H1 (cell line): ENCODE data around the gene PTBP1. TPM values are rescaled to one million over a fixed set of nuclear protein-coding genes. Genes with fewer than 3 reads are reported as not detected.
A peak's percentile ranks its signal among the peaks of the same experiment; 100 is the strongest.

Source experiments
- CTCF ChIA-PET: fragments of 300-600 bp; sonication (Branson Sonifier 250); formaldehyde crosslinking; loops from one replicate; lab custom pipeline; 2021; ENCODE audit not compliant: partially characterized antibody; lab: Charles Lee
- POLR2A ChIA-PET: fragments of 300-600 bp; sonication (Branson Sonifier 250); formaldehyde crosslinking; loops from one replicate; lab custom pipeline; 2021; ENCODE audit warnings: inconsistent platforms; ENCODE audit not compliant: partially characterized antibody; lab: Charles Lee
- DNase-seq, 2 experiments: peaks; one replicate each; pipeline versions ENCODE4 v3.0.0 to v3.0.0-alpha.2; 2010 to 2022; ENCODE audit warnings: low spot score in 2 of 2, low read depth in 1 of 2, mixed read lengths in 1 of 2
- FAIRE-seq: peaks from 2 replicates; lab custom pipeline; 2011; peaks lifted over from hg19 to GRCh38; lab: Jason Lieb, UNC
- H2AFZ ChIP-seq: 2 replicates; pipeline ENCODE4 v1.8.1; 2012; ENCODE audit warnings: low read length, inconsistent platforms
- H2AK5ac ChIP-seq: 2 replicates; pipeline ENCODE4 v1.6.1; 2013; ENCODE audit warnings: low read depth, low read length
- H2BK120ac ChIP-seq: replicated peaks from 2 replicates; pipeline ENCODE3; 2013; ENCODE audit warnings: low read depth, low read length, inconsistent platforms
- H2BK12ac ChIP-seq: 2 replicates; pipeline ENCODE4 v1.6.1; 2013; ENCODE audit warnings: low read depth, low read length
- H2BK15ac ChIP-seq: 2 replicates; pipeline ENCODE4 v1.6.1; 2013; ENCODE audit warnings: low read length
- H2BK20ac ChIP-seq: 2 replicates; pipeline ENCODE4 v1.6.1; 2013; ENCODE audit warnings: low read length
- H2BK5ac ChIP-seq: 2 replicates; pipeline ENCODE4 v1.6.1; 2013; ENCODE audit warnings: low read depth, low read length
- H3K14ac ChIP-seq: 2 replicates; pipeline ENCODE4 v1.6.1; 2013; ENCODE audit warnings: inconsistent platforms; ENCODE audit not compliant: insufficient read length
- H3K18ac ChIP-seq: 2 replicates; pipeline ENCODE4 v1.6.1; 2013; ENCODE audit warnings: low read length; ENCODE audit errors: extremely low read depth
- H3K23ac ChIP-seq: 2 replicates; pipeline ENCODE4 v1.6.1; 2013; ENCODE audit warnings: inconsistent platforms; ENCODE audit not compliant: insufficient read length
- H3K23me2 ChIP-seq: 2 replicates; pipeline ENCODE4 v1.6.1; 2013; ENCODE audit warnings: low read depth, low read length
- H3K27ac ChIP-seq: 2 replicates; pipeline ENCODE4 v1.6.1; 2011; ENCODE audit warnings: low read depth, low read length, inconsistent platforms
- H3K27me3 ChIP-seq, 4 experiments: replicated peaks in 1 of 4; 1 replicate in 1 of 4; 2 replicates in 3 of 4; pipeline versions ENCODE4 v1.6.1 to v1.8.1; 2011 to 2013; ENCODE audit warnings: low read length in 3 of 4, mild to moderate bottlenecking in 3 of 4, inconsistent platforms in 2 of 4, mixed read lengths in 2 of 4, moderate library complexity in 1 of 4; ENCODE audit not compliant: control insufficient read depth in 3 of 4, insufficient read depth in 3 of 4; ENCODE audit errors: extremely low read depth in 1 of 4
- H3K36me3 ChIP-seq, 4 experiments: 2 replicates each; pipeline versions ENCODE4 v1.6.1 to v1.8.1; 2011 to 2013; ENCODE audit warnings: mild to moderate bottlenecking in 4 of 4, low read length in 3 of 4, moderate library complexity in 2 of 4, control low read depth in 1 of 4, inconsistent platforms in 1 of 4; ENCODE audit not compliant: insufficient read depth in 4 of 4, control insufficient read depth in 2 of 4
- H3K4ac ChIP-seq: replicated peaks from 2 replicates; pipeline ENCODE3; 2013; ENCODE audit warnings: low read length, low read depth, mixed read lengths, inconsistent platforms; ENCODE audit not compliant: insufficient read length
- H3K4me1 ChIP-seq, 4 experiments: replicated peaks in 1 of 4; 1 replicate in 1 of 4; 2 replicates in 3 of 4; pipeline versions ENCODE4 v1.6.1 to v1.8.1; 2011 to 2013; ENCODE audit warnings: low read length in 3 of 4, inconsistent platforms in 2 of 4, mixed read lengths in 1 of 4; ENCODE audit not compliant: insufficient read depth in 4 of 4, control insufficient read depth in 3 of 4
- H3K4me2 ChIP-seq, 2 experiments: 2 replicates each; pipeline versions ENCODE4 v1.6.1 to v1.8.1; 2011 to 2013; ENCODE audit warnings: low read depth in 2 of 2, low read length in 2 of 2, control low read depth in 1 of 2, inconsistent platforms in 1 of 2, mild to moderate bottlenecking in 1 of 2; ENCODE audit not compliant: insufficient read depth in 1 of 2
- H3K4me3 ChIP-seq, 4 experiments: fragments of 200-600, 300-600 bp in 1 of 4; sonication (generic), shearing (Covaris generic), sonication (Bioruptor Twin) in 1 of 4; 2 replicates each; pipeline versions ENCODE4 v1.5.1 to v1.8.1; 2011 to 2016; ENCODE audit warnings: low read length in 4 of 4, low read depth in 3 of 4, control low read depth in 2 of 4, inconsistent platforms in 2 of 4, mild to moderate bottlenecking in 2 of 4, mixed read lengths in 1 of 4, moderate library complexity in 1 of 4; ENCODE audit not compliant: insufficient read depth in 2 of 4; ENCODE audit errors: extremely low read depth in 1 of 4
- H3K56ac ChIP-seq: replicated peaks from 2 replicates; pipeline ENCODE3; 2013; ENCODE audit warnings: low read depth, mild to moderate bottlenecking, mixed read lengths, low read length, inconsistent platforms; ENCODE audit not compliant: insufficient read length
- H3K79me1 ChIP-seq: 2 replicates; pipeline ENCODE4 v1.6.1; 2013; ENCODE audit warnings: low read depth, low read length, control low read depth
- H3K79me2 ChIP-seq, 2 experiments: 2 replicates each; pipeline versions ENCODE4 v1.6.1 to v1.8.1; 2012 to 2013; ENCODE audit warnings: low read length in 2 of 2, mild to moderate bottlenecking in 2 of 2, inconsistent platforms in 1 of 2; ENCODE audit not compliant: insufficient read depth in 2 of 2, control insufficient read depth in 1 of 2
- H3K9ac ChIP-seq, 4 experiments: replicated peaks in 1 of 4; 1 replicate in 1 of 4; 2 replicates in 3 of 4; pipeline versions ENCODE4 v1.6.1 to v1.8.1; 2011 to 2013; ENCODE audit warnings: low read depth in 3 of 4, low read length in 3 of 4, control low read depth in 2 of 4, mild to moderate bottlenecking in 2 of 4, moderate library complexity in 2 of 4, inconsistent platforms in 1 of 4; ENCODE audit errors: extremely low read depth in 1 of 4
- H3K9me3 ChIP-seq, 2 experiments: 2 replicates each; pipeline versions ENCODE4 v1.6.1 to v1.8.1; 2012 to 2013; ENCODE audit warnings: mild to moderate bottlenecking in 2 of 2, moderate library complexity in 2 of 2, control low read depth in 1 of 2, inconsistent platforms in 1 of 2, low read depth in 1 of 2, low read length in 1 of 2, mixed read lengths in 1 of 2; ENCODE audit not compliant: insufficient read depth in 2 of 2
- H4K20me1 ChIP-seq, 2 experiments: replicated peaks in 1 of 2; 2 replicates each; pipeline versions ENCODE3 to v1.8.1; 2011 to 2013; ENCODE audit warnings: inconsistent platforms in 2 of 2, low read length in 2 of 2, mild to moderate bottlenecking in 1 of 2; ENCODE audit not compliant: insufficient read depth in 2 of 2, control insufficient read depth in 1 of 2
- H4K5ac ChIP-seq: 2 replicates; pipeline ENCODE4 v1.6.1; 2013; ENCODE audit warnings: low read length, low read depth, mixed read lengths, inconsistent platforms; ENCODE audit not compliant: insufficient read length
- H4K8ac ChIP-seq: 2 replicates; pipeline ENCODE4 v1.8.0; 2013; ENCODE audit warnings: mild to moderate bottlenecking, moderate library complexity, low read length, inconsistent platforms; ENCODE audit not compliant: insufficient read depth; ENCODE audit errors: extremely low read depth
- H4K91ac ChIP-seq: replicated peaks from 2 replicates; pipeline ENCODE3; 2013; ENCODE audit warnings: low read length, mixed read lengths, inconsistent platforms; ENCODE audit not compliant: insufficient read length
- POLR2AphosphoS5 ChIP-seq: IDR thresholded peaks from 2 replicates; pipeline ENCODE4 v1.6.1; 2011; ENCODE audit warnings: low read depth, low read length
- SIX5 ChIP-seq: IDR thresholded peaks from 2 replicates; pipeline ENCODE4 v1.6.1; 2011; ENCODE audit warnings: mild to moderate bottlenecking, low read depth, low read length
- WGBS, 2 experiments: shearing (Covaris generic) in 1 of 2; methylation state at CpG; one replicate each; pipeline versions ENCODE4 v1.1.6 to v1.1.7; 2013 to 2015; ENCODE audit warnings: low lambda C conversion rate in 2 of 2, mixed read lengths in 2 of 2, inconsistent platforms in 1 of 2, low coverage in 1 of 2, missing lambda C conversion rate in 1 of 2; ENCODE audit not compliant: insufficient replicate concordance in 2 of 2, insufficient coverage in 1 of 2, insufficient read length in 1 of 2; ENCODE audit errors: extremely low coverage in 1 of 2, missing lambda C conversion rate in 1 of 2; 5-methylcytosine and 5-hydroxymethylcytosine counted together
- polyA plus RNA-seq, 7 experiments: library from polyadenylated mRNA; depleted of rRNA in 3 of 7; stranded (reverse) in 5 of 7; unstranded in 2 of 7; fragments of >200 nt in 5 of 7; fragments of 200-250 nt in 2 of 7; gene quantifications; 1 replicate in 5 of 7; 2 replicates in 1 of 7; 4 replicates in 1 of 7; pipeline versions ENCODE4 v1.2.1 to v1.2.3, GENCODE V29; 2011 to 2013; ENCODE audit warnings: missing spikeins in 2 of 7, mixed read lengths in 2 of 7
- total RNA-seq: library from RNA; stranded (reverse); fragmentation: NEBNext Ultra II Directional; extraction: Animal tissue kit (Norgen Biotek cat#: 25700); gene quantifications from 2 replicates; pipeline ENCODE4 v1.2.1, GENCODE V29; 2021

Gene PTBP1
- total and polyA plus RNA-seq, 2 of the 8 experiments (the other 6 are each of a cell fraction or from before 2014, with no cell fraction given): 528 to 888 TPM

DNA sequence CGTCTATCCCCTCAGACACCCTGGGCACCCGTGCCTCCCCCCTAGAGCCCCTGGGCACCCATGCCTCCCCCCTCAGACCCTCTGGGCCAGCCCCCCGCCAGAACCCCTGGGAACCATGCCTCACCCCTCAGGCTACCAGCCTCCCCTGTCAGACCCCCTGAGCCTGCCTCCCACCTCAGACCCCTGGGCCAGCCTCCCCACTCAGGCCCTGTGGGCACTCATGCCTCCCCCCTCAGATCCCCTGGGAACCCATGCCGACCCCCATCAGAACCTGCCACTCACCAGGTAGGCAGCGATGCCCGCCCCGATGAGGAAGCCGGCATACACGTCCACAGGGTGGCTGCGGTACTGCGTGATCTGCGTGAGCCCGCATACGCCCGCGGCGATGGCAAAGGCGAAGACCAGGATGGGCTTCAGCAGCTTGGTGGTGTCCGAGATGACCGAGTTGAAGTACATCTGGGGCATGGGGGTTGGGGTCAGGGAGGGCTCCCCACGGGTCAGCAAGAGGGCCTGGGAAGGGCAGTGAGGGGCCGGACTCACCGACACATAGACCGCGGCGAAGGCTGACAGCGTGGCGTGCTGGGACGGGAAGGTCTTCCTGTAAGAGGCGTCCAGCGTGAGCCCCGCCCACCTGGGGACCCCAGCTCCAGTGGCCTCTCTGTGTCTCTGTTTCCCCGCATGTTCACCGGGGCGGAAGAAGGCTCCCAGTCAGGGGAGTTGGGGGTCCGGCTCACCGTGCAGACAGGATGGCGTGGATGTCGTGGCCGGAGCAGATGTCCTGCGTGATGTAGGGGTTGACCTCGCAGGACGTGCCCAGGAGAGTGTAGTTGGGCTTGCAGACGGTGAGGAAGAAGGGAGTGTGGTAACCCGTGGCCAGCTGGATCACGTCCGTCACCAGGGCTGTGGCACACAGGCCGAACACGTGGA, 17.2 kb downstream of the PTBP1 start:
- Histone ChIP-seq H3K9me3 (no peaks in the 10 kb centered on the region), H2BK5ac (no peak overlapping the region), H2AK5ac (no peak overlapping the region), H3K23me2 (peaks cover 12% of the 10 kb centered on the region; the same call in 1 of the 2 replicates), H2AFZ (no peak overlapping the region), H3K18ac (no peak overlapping the region), H4K20me1 (peaks cover 6 to 25% of the 10 kb centered on the region in 2 experiments), H2BK12ac (no peak overlapping the region), H2BK15ac (no peak overlapping the region), H3K27ac (no peak overlapping the region), H3K4me2 (no peak overlapping the region), H3K4ac (no peak overlapping the region), H3K27me3 (no peaks in the 10 kb centered on the region), H2BK20ac (no peak overlapping the region), H3K56ac (no peak overlapping the region), H3K23ac (no peak overlapping the region), H3K4me3 (no peak overlapping the region), H4K5ac (no peak overlapping the region)
- no peak for FAIRE-seq
- CTCF ChIA-PET: interaction anchor here (0.8 to 1.9 kb wide), 4 partner anchors 8 to 44 kb away, joined by 4 to 8 read pairs (median 4); no protein-coding TSS in a partner anchor
- WGBS, 2 experiments: 91% methylated on average over 44 of the region's 49 CpGs; no CpG with 5 or more reads in 1 of the 2 experiments
- TF ChIP-seq POLR2AphosphoS5: peak; percentile 54
- no peak for TF ChIP-seq SIX5
- TF ChIP-seq, all 59 proteins: peak for 1
- POLR2A ChIA-PET: interaction anchor here (0.6 to 4.0 kb wide), 25 partner anchors 10 to 191 kb away, joined by 3 to 240 read pairs (median 4); partner anchors contain the start of genes CFD and PTBP1
- H3K14ac ChIP-seq: no peak overlapping the region
- peaks cover 18 to 58% (median 28%) of the 10 kb centered on the region in 4 experiments for H3K36me3 ChIP-seq
- H4K91ac ChIP-seq: no peak overlapping the region
- no peak for DNase-seq
- no peak overlapping the region for H4K8ac ChIP-seq
- H3K4me1 ChIP-seq: no peaks in the 10 kb centered on the region
- H3K79me2 ChIP-seq: peaks cover 0 to 4% of the 10 kb centered on the region in 2 experiments; a peak in 1 of 4 replicates
- H3K9ac ChIP-seq: no peak overlapping the region
- no peaks in the 10 kb centered on the region for H3K79me1 ChIP-seq
- no peak overlapping the region for H2BK120ac ChIP-seq
